CD4-positive, CD25-positive, alpha-beta regulatory T cell (primary cell): Measurements from ENCODE around the gene WWP2. TPM values are rescaled to one million over a fixed set of nuclear protein-coding genes. Genes with fewer than 3 reads are reported as not detected.

Experiments used
- ATAC-seq, 2 donors: fragments of 150-1000 bp; cut with Tn5 transposase; one replicate each; pipeline ENCODE4 v1.10.0; 2021; ENCODE audit warnings: low read depth in 2 of 2, moderate number of reproducible peaks in 2 of 2, moderate library complexity in 1 of 2
- DNase-seq, 3 donors: peaks; one replicate each; pipeline versions ENCODE4 v3.0.0 to v3.0.0-alpha.2; 2012 to 2022; ENCODE audit warnings: mixed read lengths in 1 of 3
- H3K27ac ChIP-seq: one replicate; pipeline ENCODE4 v1.7.0; 2013; ENCODE audit warnings: mild to moderate bottlenecking, low read length; ENCODE audit not compliant: insufficient read depth, poor library complexity, severe bottlenecking
- H3K27me3 ChIP-seq: one replicate; pipeline ENCODE4 v1.7.0; 2013; ENCODE audit warnings: low read length; ENCODE audit not compliant: control insufficient read depth, insufficient read depth
- H3K36me3 ChIP-seq: one replicate; pipeline ENCODE4 v1.7.0; 2013; ENCODE audit warnings: mild to moderate bottlenecking, low read length, moderate library complexity; ENCODE audit not compliant: control insufficient read depth, insufficient read depth
- H3K4me1 ChIP-seq: 2 replicates; pipeline ENCODE4 v1.7.0; 2013; ENCODE audit warnings: mild to moderate bottlenecking, low read length; ENCODE audit not compliant: insufficient read depth, control insufficient read depth, poor library complexity, severe bottlenecking
- H3K4me3 ChIP-seq: one replicate; pipeline ENCODE4 v1.7.0; 2013; ENCODE audit warnings: low read depth, mild to moderate bottlenecking, low read length, moderate library complexity
- H3K9me3 ChIP-seq, 2 experiments: 1 replicate in 1 of 2; 2 replicates in 1 of 2; pipeline ENCODE4 v1.7.0; 2013; ENCODE audit warnings: low read length in 2 of 2, mild to moderate bottlenecking in 1 of 2, moderate library complexity in 1 of 2; ENCODE audit not compliant: control insufficient read depth in 2 of 2
- H3K27ac Mint-ChIP-seq, 3 donors: one replicate each; pipeline ENCODE4 v1.8.0; 2020 to 2022; ENCODE audit warnings: mild to moderate bottlenecking in 3 of 3, mixed read lengths in 3 of 3, moderate library complexity in 2 of 3
- H3K27me3 Mint-ChIP-seq: one replicate; pipeline ENCODE4 v1.8.0; 2022; ENCODE audit warnings: mild to moderate bottlenecking, mixed read lengths
- H3K36me3 Mint-ChIP-seq: one replicate; pipeline ENCODE4 v1.8.0; 2020; ENCODE audit warnings: mixed read lengths
- H3K4me1 Mint-ChIP-seq, 4 donors: one replicate each; pipeline ENCODE4 v1.8.0; 2020 to 2022; ENCODE audit warnings: mixed read lengths in 4 of 4, mild to moderate bottlenecking in 1 of 4
- H3K4me3 Mint-ChIP-seq, 4 donors: one replicate each; pipeline ENCODE4 v1.8.0; 2020 to 2022; ENCODE audit warnings: mild to moderate bottlenecking in 4 of 4, mixed read lengths in 4 of 4, moderate library complexity in 3 of 4
- H3K9me3 Mint-ChIP-seq, 7 donors: one replicate each; pipeline ENCODE4 v1.8.0; 2020 to 2022; ENCODE audit warnings: mixed read lengths in 7 of 7, mild to moderate bottlenecking in 3 of 7, moderate library complexity in 2 of 7
- polyA plus RNA-seq, 4 donors: library from polyadenylated mRNA; unstranded; fragments of 300-500 nt; fragmentation: Illumina TruSeq; gene quantifications; one replicate each; pipeline ENCODE4 v1.2.3, GENCODE V29; 2021
- total RNA-seq: library from RNA; stranded (reverse); gene quantifications from one replicate; pipeline ENCODE4 v1.2.3, GENCODE V29; 2022

The WWP2 gene
- total and polyA plus RNA-seq, 5 donors from 2014 or later = 36.3 to 93.0 (median 41.5) TPM

DNA sequence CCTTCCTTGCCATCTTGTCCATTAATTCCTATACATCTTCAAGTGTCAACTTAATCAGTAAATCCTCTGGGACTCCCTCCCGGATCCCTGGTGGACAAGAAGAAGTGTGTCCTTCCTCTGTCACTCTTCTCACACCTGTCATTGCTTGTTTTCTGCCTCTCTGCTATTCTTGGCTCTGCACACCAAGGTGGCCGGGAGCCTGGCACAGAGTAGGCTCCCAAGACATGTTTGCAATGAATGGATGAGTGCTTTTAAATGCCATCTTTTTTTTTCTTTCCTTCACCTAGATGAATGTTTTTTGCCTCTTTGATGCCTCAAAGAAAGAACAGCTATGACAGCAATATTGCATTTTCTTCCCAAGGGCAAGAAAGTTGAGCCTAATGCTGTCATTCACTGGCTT is 131.0 kb downstream of the WWP2 start:
- H3K9me3 ChIP-seq = no peaks in the 10 kb centered on the region
- no peaks in the 10 kb centered on the region for H3K27me3 Mint-ChIP-seq
- DNase-seq (no peak), ATAC-seq (no peak)
- no peak overlapping the region for H3K4me3 ChIP-seq
- no peaks in the 10 kb centered on the region for H3K4me1 ChIP-seq
- H3K27ac ChIP-seq = no peak overlapping the region
- H3K9me3 Mint-ChIP-seq = no peaks in the 10 kb centered on the region
- peaks cover 0 to 5% (median 2%) of the 10 kb centered on the region in 4 donors for H3K4me1 Mint-ChIP-seq
- no peak overlapping the region for H3K27ac Mint-ChIP-seq
- no peaks in the 10 kb centered on the region for H3K27me3 ChIP-seq
- peaks cover 47% of the 10 kb centered on the region for H3K36me3 Mint-ChIP-seq
- no peak overlapping the region for H3K4me3 Mint-ChIP-seq
- peaks cover 45% of the 10 kb centered on the region for H3K36me3 ChIP-seq

DNA sequence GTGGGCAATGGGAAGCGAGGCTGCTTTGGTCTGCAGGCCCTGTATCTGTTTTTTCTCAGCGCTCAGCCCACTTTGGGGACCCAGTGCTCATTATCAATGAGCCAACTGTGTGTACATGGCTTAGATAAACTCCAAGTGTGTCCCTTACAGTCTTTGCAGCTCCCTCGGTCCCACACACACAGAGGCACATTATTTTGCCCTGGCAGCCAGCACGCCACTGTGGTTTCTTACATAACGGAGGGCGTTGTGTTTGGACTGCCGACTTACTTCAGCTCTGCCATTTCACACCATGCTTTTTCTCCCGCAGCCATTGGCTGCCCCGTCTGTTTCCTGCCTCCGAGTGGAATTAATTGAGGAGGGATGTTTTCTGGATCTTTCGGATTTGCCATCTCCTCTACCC is 132.5 kb downstream of the WWP2 start:
- Mint-ChIP-seq H3K4me1 (peaks cover 0 to 5% (median 2%) of the 10 kb centered on the region in 4 donors), H3K36me3 (peaks cover 35% of the 10 kb centered on the region)
- no peak for DNase-seq

DNA sequence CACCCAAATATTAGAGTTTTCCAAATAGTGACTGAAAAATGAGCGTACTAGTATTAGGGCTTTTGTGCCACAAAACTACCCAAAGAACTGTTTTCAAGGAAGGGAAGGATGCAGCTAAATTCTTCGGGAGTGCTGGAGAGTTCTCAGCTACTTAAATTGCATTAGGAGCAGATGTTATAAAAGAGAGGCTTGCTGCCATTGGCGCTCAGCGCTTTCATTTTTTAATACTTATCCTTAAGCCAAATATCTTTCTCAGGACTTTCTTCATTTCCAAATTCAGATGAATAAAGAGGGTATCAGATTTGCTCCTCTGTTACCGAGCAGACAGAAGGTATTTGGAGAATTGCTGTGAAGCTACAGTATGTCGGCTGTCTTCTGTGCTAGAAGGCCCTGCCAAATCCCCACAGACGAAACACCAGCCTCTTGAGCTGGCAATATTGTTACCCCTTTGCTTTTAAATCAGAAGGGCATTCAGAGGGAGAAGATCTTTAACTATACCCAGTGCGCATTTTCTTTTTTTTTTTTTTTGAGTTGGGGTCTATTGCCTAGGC is 141.8 kb downstream of the WWP2 start:
- H3K27me3 Mint-ChIP-seq = no peaks in the 10 kb centered on the region
- Histone ChIP-seq H3K4me1 (no peaks in the 10 kb centered on the region), H3K27me3 (no peaks in the 10 kb centered on the region), H3K9me3 (no peaks in the 10 kb centered on the region), H3K27ac (no peak overlapping the region), H3K4me3 (no peak overlapping the region), H3K36me3 (peaks cover 27% of the 10 kb centered on the region)
- H3K36me3 Mint-ChIP-seq = peaks cover 36% of the 10 kb centered on the region
- peaks cover 0 to 5% (median 4%) of the 10 kb centered on the region in 4 donors for H3K4me1 Mint-ChIP-seq
- H3K4me3 Mint-ChIP-seq = no peak overlapping the region
- H3K9me3 Mint-ChIP-seq = no peaks in the 10 kb centered on the region
- H3K27ac Mint-ChIP-seq = no peak overlapping the region
- ATAC-seq (no peak), DNase-seq (no peak)

More for the DNA sequence above, 132.5 kb downstream of the WWP2 start:
- H3K9me3 ChIP-seq = no peaks in the 10 kb centered on the region
- H3K4me3 Mint-ChIP-seq = no peak overlapping the region
- H3K9me3 Mint-ChIP-seq = no peaks in the 10 kb centered on the region
- H3K36me3 ChIP-seq = peaks cover 30% of the 10 kb centered on the region
- ATAC-seq = no peak
- no peak overlapping the region for H3K4me3 ChIP-seq
- no peaks in the 10 kb centered on the region for H3K27me3 Mint-ChIP-seq
- no peak overlapping the region for H3K27ac ChIP-seq
- H3K4me1 ChIP-seq = no peaks in the 10 kb centered on the region
- no peaks in the 10 kb centered on the region for H3K27me3 ChIP-seq
- H3K27ac Mint-ChIP-seq = no peak overlapping the region

DNA sequence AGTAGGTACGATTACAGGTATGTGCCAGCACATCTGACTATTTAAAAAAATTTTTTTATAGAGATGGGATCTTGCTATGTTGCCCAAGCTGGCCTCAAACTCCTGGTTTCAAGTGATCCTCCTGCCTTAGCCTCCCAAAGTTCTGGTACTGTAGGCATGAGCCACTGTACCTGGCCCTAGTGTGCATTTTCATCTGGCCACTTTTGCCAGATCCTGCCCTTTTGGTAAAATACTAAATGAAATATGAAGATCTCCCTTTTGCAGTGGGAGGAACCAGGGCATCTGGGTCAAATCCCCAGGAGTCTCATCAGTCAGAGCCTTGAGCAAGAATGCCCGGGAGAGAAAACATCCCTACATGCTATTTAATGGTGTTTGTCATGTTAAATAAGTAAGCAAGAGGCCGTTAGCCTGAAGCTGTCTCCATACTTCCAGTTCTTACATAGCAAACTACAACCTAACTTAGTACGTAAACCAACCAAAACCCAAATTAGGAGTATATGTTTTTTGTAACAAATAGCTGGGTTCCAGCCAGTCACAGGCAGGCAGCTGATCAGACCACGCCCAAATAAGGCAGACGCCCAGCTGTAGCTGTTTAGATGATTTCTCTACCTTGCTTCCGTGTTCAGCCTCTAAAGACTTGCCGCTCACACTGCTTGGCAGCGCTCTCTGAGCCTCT is 142.5 kb downstream of the WWP2 start:
- Histone ChIP-seq H3K9me3 (no peaks in the 10 kb centered on the region), H3K4me3 (no peak overlapping the region), H3K27ac (no peak overlapping the region), H3K4me1 (no peaks in the 10 kb centered on the region), H3K27me3 (no peaks in the 10 kb centered on the region), H3K36me3 (peaks cover 34% of the 10 kb centered on the region)
- ATAC-seq (no peak), DNase-seq (no peak)
- Mint-ChIP-seq H3K36me3 (peaks cover 38% of the 10 kb centered on the region), H3K27me3 (no peaks in the 10 kb centered on the region), H3K4me1 (peaks cover 0 to 5% (median 4%) of the 10 kb centered on the region in 4 donors), H3K4me3 (no peak overlapping the region), H3K9me3 (no peaks in the 10 kb centered on the region), H3K27ac (no peak overlapping the region)

DNA sequence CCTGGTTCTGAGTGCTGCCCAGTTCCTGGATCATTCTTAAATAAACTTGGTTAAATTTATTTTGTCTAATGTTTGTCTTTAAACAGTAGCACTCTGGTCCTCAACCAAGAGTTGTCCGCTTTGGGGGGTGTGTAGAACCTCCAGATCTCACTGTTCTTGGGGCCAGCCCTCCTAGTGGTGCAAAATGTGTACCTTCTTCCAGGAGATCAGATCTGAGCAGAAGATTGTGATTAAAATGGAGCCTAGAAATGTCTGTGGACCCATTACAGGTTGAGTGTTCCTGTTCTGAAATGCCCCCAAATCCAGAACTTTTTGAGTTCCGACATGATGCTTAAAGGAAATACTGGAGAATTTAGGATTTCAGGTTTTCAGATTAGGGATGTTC is 143.0 kb downstream of the WWP2 start:
- ATAC-seq = no peak
- Histone ChIP-seq H3K27ac (no peak overlapping the region), H3K27me3 (no peaks in the 10 kb centered on the region), H3K36me3 (peaks cover 38% of the 10 kb centered on the region), H3K4me1 (no peaks in the 10 kb centered on the region), H3K9me3 (no peaks in the 10 kb centered on the region), H3K4me3 (no peak overlapping the region)
- Mint-ChIP-seq H3K4me3 (no peak overlapping the region), H3K9me3 (no peaks in the 10 kb centered on the region), H3K27ac (no peak overlapping the region), H3K27me3 (no peaks in the 10 kb centered on the region), H3K36me3 (peaks cover 38% of the 10 kb centered on the region), H3K4me1 (peaks cover 0 to 5% (median 4%) of the 10 kb centered on the region in 4 donors)
- DNase-seq = no peak

DNA sequence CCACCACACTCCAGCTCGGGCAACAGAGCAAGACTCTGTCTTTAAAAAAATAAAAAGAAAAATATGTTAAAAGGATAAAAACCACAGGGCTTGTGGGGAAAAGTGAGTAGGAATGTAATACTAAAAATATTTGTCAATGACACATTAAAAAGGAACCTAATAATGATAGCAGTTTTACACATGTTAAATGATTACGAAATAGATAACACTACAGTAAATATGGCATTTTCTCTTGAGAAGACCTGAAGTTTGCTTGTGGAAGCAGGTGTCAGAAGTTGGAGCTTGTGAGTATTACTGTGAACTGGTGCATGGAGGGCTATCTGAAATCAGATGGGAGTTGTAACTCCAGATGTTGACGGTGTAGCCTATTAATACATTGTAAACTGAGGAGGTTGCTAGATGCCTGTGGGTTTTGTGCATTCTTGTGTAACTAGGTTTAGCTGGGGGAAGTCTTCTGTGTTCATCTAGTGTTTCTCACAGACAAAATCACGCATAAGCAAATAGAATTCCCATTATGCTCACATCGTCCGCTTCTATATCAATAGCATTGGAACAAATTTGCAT is 144.8 kb downstream of the WWP2 start:
- no peak overlapping the region for H3K27ac ChIP-seq
- ATAC-seq = no peak
- no peaks in the 10 kb centered on the region for H3K27me3 Mint-ChIP-seq
- H3K36me3 ChIP-seq = peaks cover 49% of the 10 kb centered on the region
- H3K9me3 ChIP-seq = no peaks in the 10 kb centered on the region
- H3K36me3 Mint-ChIP-seq = peaks cover 35% of the 10 kb centered on the region
- H3K4me3 Mint-ChIP-seq = no peak overlapping the region
- no peak overlapping the region for H3K4me3 ChIP-seq
- no peaks in the 10 kb centered on the region for H3K4me1 ChIP-seq
- no peaks in the 10 kb centered on the region for H3K27me3 ChIP-seq
- H3K9me3 Mint-ChIP-seq = no peaks in the 10 kb centered on the region
- no peak for DNase-seq
- H3K27ac Mint-ChIP-seq = no peak overlapping the region
- peaks cover 0 to 5% (median 3%) of the 10 kb centered on the region in 4 donors for H3K4me1 Mint-ChIP-seq

DNA sequence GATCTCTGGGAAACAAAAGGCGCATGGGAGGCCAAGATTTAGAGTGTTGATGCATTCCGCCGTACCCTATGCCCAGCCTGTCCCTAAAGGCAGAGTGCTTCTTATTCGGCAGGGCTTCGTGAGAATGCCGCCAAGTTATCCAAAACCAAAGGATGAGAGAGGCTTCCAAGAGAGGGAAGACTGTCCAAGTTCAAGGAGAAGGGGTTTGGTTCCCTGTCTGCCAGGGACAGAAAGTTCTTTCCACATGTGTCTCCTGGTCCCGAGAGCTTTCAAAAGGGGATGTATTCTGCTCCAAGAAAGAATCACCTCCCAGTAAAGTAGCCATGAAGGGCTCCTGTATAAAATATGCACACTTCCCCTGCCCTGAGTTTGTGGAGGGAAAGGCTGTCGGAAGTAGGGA is 146.9 kb downstream of the WWP2 start:
- Histone ChIP-seq H3K27me3 (no peaks in the 10 kb centered on the region), H3K9me3 (no peaks in the 10 kb centered on the region), H3K4me3 (no peak overlapping the region), H3K36me3 (peaks cover 47% of the 10 kb centered on the region), H3K4me1 (no peaks in the 10 kb centered on the region), H3K27ac (no peak overlapping the region)
- H3K27ac Mint-ChIP-seq = no peak overlapping the region
- DNase-seq (no peak), ATAC-seq (no peak)
- H3K9me3 Mint-ChIP-seq = no peaks in the 10 kb centered on the region
- no peaks in the 10 kb centered on the region for H3K27me3 Mint-ChIP-seq
- H3K4me3 Mint-ChIP-seq = no peak overlapping the region
- H3K4me1 Mint-ChIP-seq = no peaks in the 10 kb centered on the region
- peaks cover 29% of the 10 kb centered on the region for H3K36me3 Mint-ChIP-seq

GRCh38 chr16:69909760-69910159 is 147.6 kb downstream of the WWP2 start:
- peaks cover 27% of the 10 kb centered on the region for H3K36me3 Mint-ChIP-seq
- no peak overlapping the region for H3K4me3 ChIP-seq

More at GRCh38 chr16:69909760-69910159, 147.6 kb downstream of the WWP2 start:
- no peak overlapping the region for H3K27ac ChIP-seq
- peaks cover 47% of the 10 kb centered on the region for H3K36me3 ChIP-seq
- H3K4me1 Mint-ChIP-seq = no peaks in the 10 kb centered on the region
- H3K27me3 Mint-ChIP-seq = no peaks in the 10 kb centered on the region
- H3K27me3 ChIP-seq = no peaks in the 10 kb centered on the region
- no peaks in the 10 kb centered on the region for H3K9me3 Mint-ChIP-seq
- ATAC-seq (no peak), DNase-seq (no peak)
- H3K27ac Mint-ChIP-seq = no peak overlapping the region
- no peaks in the 10 kb centered on the region for H3K9me3 ChIP-seq
- no peak overlapping the region for H3K4me3 Mint-ChIP-seq
- no peaks in the 10 kb centered on the region for H3K4me1 ChIP-seq
